ENCODE results near the gene FOXJ1. TPM values are rescaled to one million over a fixed set of nuclear protein-coding genes. Genes with fewer than 3 reads are reported as not detected.
A peak's percentile ranks its signal among the peaks of the same experiment; 100 is the strongest.

FOXJ1 gene
- total RNA-seq, 1 donor from 2014 or later: 2.6 TPM

- no peak overlapping the region for H3K4me3 ChIP-seq (ENCODE audit: low read depth, low read length)
- no peak for DNase-seq (ENCODE audit: low read depth)
- TF ChIP-seq CTCF (conservative IDR thresholded peaks at IDR 0.05; ENCODE audit: low read depth, low read length): no peak
These were observed 1.1 kb upstream of the FOXJ1 start for GRCh38 chr17:76142039-76142584.

DNA sequence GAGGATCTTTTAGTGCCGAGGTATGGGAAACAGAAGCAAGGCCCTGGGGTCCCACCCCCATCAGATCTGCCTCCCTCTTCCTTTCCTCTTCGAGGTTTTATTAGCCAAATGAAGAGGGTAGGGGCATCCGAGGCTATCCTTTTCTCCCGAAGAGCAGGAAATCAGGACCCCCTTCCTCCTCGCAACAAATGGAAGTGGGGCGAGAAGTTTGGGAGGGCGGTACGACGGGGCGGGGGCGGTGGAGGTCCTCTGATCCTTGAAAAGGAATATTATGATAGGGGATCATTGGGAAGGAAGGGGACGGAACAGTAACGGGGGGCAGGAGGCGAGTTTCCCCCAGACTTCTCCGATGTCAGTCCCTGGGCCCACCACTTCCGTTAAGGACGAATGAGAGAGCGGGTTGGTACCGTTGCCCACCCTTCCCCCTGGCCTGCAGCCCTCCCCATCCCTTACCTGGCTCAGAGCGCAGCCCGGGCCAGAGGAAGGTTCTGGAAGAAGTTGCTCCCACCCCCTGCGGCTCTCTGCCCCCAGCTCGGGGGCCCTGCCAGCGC is 309 bp downstream of the FOXJ1 start:
- no peak for DNase-seq (ENCODE audit: low read depth)
- no peak for TF ChIP-seq CTCF (conservative IDR thresholded peaks at IDR 0.05; ENCODE audit: low read depth, low read length)
- H3K4me3 ChIP-seq (ENCODE audit: low read depth, low read length): peak overlapping the region; percentile 62

DNA sequence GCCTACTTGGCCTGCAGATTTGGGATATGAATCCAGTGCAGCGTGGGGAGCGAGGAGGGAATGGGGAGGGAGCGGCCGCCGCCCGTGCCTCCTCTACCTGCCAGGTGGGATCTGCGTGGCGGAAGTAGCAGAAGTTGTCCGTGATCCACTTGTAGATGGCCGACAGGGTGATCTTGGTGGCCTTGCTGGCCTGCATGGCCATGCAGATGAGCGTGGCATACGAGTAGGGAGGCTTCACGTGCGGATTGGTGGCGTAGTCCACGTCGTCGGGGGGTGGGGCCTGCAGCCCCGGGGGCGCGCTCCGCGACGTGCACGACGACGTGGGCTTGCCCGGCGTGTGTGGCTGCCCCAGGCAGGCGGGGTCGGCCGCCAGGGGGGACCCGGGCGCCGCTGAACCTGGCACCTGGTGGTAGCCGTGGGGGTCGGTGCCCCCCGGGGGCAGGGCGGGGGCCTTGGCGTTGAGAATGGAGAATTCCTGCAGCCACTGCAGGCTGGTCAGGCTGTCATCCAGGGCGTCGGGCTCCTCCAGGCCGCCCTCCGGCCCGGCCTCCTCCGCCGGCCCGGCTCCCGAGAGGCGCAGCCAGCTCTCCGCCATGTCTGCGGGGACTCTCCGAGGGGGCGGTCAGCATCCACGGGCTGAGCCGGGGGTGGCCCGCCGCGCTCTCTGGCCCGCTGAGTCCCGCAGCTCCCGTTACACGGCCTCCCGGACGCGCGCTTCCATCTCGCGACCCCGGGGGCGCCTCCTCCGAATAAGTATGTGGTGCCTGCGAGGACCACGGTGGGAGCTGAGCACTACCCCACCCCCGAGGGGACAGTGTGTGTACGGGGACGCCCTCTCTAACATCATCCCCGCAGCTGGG is 1.0 kb downstream of the FOXJ1 start:
- no peak overlapping the region for H3K4me3 ChIP-seq (ENCODE audit: low read depth, low read length)
- no peak for DNase-seq (ENCODE audit: low read depth)
- TF ChIP-seq CTCF (conservative IDR thresholded peaks at IDR 0.05; ENCODE audit: low read depth, low read length): no peak

- no peak for DNase-seq (ENCODE audit: low read depth)
- H3K4me3 ChIP-seq (ENCODE audit: low read depth, low read length): peak overlapping the region; percentile 30
- TF ChIP-seq CTCF (conservative IDR thresholded peaks at IDR 0.05; ENCODE audit: low read depth, low read length): no peak
These were observed 1.9 kb downstream of the FOXJ1 start for GRCh38 chr17:76138896-76139752.

- peak overlapping the region; percentile 30 for H3K4me3 ChIP-seq (ENCODE audit: low read depth, low read length)
- no peak for TF ChIP-seq CTCF (conservative IDR thresholded peaks at IDR 0.05; ENCODE audit: low read depth, low read length)
- no peak for DNase-seq (ENCODE audit: low read depth)
These were observed 2.7 kb downstream of the FOXJ1 start for GRCh38 chr17:76138234-76138895.

All from epithelial cell of proximal tubule (primary cell).